ENCODE results near the gene BCAS1. TPM values are rescaled to one million over a fixed set of nuclear protein-coding genes. Genes with fewer than 3 reads are reported as not detected.

BCAS1 gene
- total and polyA plus RNA-seq, 10 of the 15 experiments (the other 5 are each of a cell fraction or from before 2014, with no cell fraction given): 0.21 to 1.4 (median 0.55) TPM

GRCh38 chr20:53899351-53900167 lies 170.8 kb downstream of the BCAS1 start (continued):
- TF ChIP-seq JUND (IDR thresholded peaks at IDR 0.05; ENCODE audit: low read depth, low read length) (no peak; the same call in 1 of the 2 replicates), ATF7 (IDR thresholded peaks at IDR 0.05; ENCODE audit: low read depth) (peak; percentile 78), RUNX3 (IDR thresholded peaks at IDR 0.05; ENCODE audit: low read length) (peak; percentile 90), ZNF687 (IDR thresholded peaks at IDR 0.05) (peak; percentile 87), SIX5 (IDR thresholded peaks at IDR 0.05; ENCODE audit: low read depth, low read length, severe bottlenecking) (no peak), STAT3 (IDR thresholded peaks at IDR 0.05; ENCODE audit: low read depth, low read length) (no peak), MEF2B (IDR thresholded peaks at IDR 0.05; ENCODE audit: partially characterized antibody, poor library complexity, severe bottlenecking) (peak; percentile 66), ELK1 (IDR thresholded peaks at IDR 0.05; ENCODE audit: low read depth, low read length) (peak; percentile 38; the same call in 1 of the 2 replicates), CREM (IDR thresholded peaks at IDR 0.05; ENCODE audit: low read depth) (peak; percentile 77), ETV6 (conservative IDR thresholded peaks at IDR 0.05 in 1 of 2, IDR thresholded peaks at IDR 0.05 in 1 of 2; ENCODE audit: borderline replicate concordance in 1 of 2, low read depth in 1 of 2) (peak; percentile 50 to 59; a peak in 2 of 4 replicates), TCF3 (IDR thresholded peaks at IDR 0.05; ENCODE audit: borderline replicate concordance, insufficient read depth, low read depth, low read length) (no peak), SREBF2 (IDR thresholded peaks at IDR 0.05; ENCODE audit: low read length) (no peak), ZNF207 (IDR thresholded peaks at IDR 0.05; ENCODE audit: borderline replicate concordance) (no peak), GATAD2B (conservative IDR thresholded peaks at IDR 0.05; ENCODE audit: low read depth) (peak; percentile 64; the same call in 1 of the 2 replicates), STAT1 (conservative IDR thresholded peaks at IDR 0.05) (no peak), KAT2A (conservative IDR thresholded peaks at IDR 0.05; ENCODE audit: control insufficient read depth, low read depth, low read length) (no peak), HDAC2 (IDR thresholded peaks at IDR 0.05) (no peak), NR2C1 (IDR thresholded peaks at IDR 0.05) (no peak), CEBPB (IDR thresholded peaks at IDR 0.05; ENCODE audit: borderline replicate concordance in 1 of 2, low read depth in 2 of 2, low read length in 2 of 2) (no peak), MXI1 (IDR thresholded peaks at IDR 0.05; ENCODE audit: low read depth, low read length) (no peak), CEBPZ (IDR thresholded peaks at IDR 0.05; ENCODE audit: low read depth, low read length) (no peak), ZNF384 (IDR thresholded peaks at IDR 0.05; ENCODE audit: borderline replicate concordance, low read depth, low read length) (peak; percentile 37; the same call in 1 of the 2 replicates)
